Measurements from ENCODE around the gene OR2A7.
"Not testable (repeated sequence)": the region's sequence is repeated elsewhere in the genome, so short reads cannot be mapped to it uniquely, and the experiment has no call there.

The OR2A7 gene, protein sequence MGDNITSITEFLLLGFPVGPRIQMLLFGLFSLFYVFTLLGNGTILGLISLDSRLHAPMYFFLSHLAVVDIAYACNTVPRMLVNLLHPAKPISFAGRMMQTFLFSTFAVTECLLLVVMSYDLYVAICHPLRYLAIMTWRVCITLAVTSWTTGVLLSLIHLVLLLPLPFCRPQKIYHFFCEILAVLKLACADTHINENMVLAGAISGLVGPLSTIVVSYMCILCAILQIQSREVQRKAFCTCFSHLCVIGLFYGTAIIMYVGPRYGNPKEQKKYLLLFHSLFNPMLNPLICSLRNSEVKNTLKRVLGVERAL

DNA sequence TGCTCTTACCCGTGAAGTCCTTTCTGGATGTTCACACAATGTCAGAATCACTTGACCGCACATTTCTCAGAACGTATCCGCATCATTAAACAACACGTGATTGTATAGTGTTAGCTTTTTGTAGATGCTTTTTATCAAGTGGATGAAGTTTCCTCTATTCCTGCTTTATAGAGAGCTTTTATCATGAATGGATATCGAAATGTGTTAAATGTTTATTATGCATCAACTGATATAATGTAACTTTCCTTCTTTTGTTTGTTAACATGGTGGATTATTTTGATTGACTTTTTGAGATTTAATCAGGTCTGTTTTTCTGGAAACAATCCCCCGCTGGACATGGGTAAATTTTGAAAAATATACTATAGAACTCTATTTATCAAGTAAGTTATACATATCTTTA is at the start of gene OR2A7:
TSS of gene OR2A7 (minus strand) at position 101 of the 400 bp plus-strand sequence. CDS start 5,164 bp downstream, outside the sequence.
- DNase-seq: not testable (repeated sequence)

DNA sequence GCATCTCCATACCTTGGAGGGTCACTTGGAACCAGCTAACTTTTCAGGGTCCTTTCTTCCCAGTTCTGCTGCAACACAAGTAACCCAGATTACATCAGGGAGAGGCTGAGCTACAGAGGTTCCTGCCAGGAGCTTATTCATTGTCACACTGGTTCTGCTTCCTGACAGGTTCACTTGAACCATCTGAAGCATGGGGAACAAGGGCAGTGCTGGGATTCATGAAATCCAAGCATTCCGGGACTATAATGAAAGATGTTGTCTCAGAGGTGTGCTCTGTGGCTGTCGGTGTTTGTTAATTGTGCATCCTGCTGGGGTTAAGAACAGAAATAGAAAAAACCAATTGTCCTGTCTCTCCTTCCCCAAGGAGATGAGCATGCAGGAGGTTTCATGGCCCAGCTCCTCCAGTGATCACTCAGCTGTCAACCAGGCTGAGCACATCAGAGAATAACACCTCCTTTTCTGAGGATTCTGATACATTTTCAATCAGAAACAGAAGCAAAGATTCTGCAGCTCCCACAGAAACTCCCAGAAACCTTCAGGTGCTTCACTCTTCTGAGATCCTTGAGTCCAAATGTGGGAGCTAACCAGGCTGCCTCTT is 47.4 kb upstream of the OR2A7 start, which contains the start of gene OR2A1:
TSS of gene OR2A1 (plus strand) at position 548 of the 598 bp plus-strand sequence. CDS start 5,706 bp downstream, outside the sequence.
- not testable (repeated sequence) for DNase-seq

DNA sequence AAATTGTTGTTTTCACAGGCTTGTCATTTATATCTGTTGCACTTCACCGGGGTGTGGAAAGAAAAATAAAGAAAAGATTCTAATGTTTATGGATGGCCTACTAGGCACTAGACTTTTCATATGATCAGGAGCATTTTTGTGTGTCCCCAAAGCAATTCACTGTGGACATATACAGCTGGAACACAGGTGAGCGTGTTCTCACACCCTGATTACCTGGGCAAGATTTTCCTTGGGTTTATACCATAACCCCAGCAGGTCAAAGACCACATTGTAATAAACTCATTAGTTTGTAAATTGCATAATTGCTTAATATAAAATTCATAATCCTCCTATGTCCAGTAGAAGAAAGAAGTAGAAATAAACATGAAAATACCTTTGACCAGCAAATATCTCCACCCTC is 46.6 kb upstream of the OR2A7 start:
- not testable (repeated sequence) for DNase-seq

DNA sequence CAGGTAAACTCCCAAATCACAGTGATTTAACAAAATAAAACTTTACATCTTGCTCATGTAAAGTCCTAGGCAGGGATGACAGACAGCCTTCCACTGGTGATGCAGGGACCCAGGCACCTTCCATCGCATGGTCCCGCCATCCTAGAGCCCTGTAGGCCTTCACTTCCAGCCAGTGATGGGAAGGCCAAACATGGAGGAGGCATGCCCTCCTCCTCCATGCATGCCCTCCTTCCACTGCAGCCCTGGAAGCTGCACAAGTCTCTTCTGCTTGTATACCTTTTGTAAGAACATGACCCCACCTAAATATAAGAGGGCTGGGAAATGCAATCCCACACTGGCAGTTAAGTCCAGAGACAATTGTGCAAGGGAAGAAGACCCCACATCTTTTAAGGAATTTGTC is 45.1 kb upstream of the OR2A7 start:
- DNase-seq: not testable (repeated sequence)

DNA sequence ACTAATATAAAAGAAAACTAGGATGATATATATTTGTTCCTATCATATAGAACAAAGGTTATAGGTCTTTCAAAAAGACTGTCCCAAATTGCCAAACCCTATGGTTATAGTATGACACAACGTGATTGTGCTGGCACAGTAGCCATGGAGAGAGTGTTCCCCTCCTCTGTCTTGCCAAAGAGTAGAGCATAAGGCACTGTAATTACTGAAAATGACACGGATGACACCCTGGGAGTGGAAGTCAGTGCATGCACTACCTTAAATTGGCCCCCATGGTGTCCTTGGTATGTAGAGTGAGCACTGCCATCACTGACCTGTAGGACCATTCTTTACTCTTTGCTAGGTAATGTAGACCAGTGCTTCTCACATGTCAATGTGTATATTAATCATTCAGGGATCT is 40.6 kb upstream of the OR2A7 start:
- DNase-seq: not testable (repeated sequence)

DNA sequence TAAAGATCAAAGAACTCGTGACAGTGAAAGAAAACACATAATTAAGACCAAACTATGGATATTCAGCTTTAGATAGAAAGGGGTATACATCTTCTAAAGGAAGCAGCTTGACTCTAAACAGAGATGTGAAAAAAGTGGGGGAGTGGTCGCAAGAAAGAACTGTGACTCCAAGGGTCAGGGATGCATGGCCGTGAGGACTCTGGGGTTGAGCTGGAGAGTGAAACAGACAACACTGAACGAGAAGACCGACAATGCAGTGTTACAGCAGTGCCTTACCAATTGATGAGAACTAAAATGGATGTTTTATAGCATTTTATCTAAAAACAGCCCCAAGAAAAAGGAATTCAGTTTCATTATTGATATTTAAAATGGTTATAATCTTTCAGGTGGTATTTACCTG is 39.0 kb upstream of the OR2A7 start:
- DNase-seq: not testable (repeated sequence)

DNA sequence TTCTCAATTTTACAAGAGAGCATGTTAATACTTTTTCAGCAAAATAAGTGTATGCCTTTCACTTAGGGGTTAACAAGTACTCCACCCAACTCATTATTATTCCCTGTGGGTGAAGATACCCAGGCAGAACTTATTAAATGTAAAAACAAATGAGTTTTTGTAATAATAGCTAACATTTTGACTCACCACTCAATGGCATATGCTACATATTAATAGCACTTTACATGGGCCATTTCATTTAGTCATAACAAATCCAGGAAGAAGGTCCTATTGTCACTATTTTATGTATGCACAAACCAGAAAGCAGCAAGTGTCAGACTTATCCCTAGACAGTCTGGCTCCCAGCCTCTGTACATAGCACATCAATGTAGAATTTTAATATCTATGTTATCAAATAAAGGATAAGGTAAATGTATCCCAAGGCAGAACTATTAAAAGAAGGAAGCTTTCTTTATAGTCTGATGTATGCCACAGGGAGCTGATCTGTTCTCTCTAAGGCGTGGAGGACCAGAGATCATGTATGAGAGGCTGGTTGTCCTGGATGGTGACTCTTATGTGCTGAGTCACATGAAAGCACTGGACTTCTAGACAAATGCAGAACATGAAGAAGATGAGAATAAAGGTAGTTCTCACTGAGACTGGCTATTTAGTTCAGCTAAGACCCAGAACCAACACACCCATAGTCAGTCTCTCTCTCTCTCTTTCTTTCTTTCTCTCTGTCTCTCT is 38.1 kb upstream of the OR2A7 start:
- DNase-seq: not testable (repeated sequence)

DNA sequence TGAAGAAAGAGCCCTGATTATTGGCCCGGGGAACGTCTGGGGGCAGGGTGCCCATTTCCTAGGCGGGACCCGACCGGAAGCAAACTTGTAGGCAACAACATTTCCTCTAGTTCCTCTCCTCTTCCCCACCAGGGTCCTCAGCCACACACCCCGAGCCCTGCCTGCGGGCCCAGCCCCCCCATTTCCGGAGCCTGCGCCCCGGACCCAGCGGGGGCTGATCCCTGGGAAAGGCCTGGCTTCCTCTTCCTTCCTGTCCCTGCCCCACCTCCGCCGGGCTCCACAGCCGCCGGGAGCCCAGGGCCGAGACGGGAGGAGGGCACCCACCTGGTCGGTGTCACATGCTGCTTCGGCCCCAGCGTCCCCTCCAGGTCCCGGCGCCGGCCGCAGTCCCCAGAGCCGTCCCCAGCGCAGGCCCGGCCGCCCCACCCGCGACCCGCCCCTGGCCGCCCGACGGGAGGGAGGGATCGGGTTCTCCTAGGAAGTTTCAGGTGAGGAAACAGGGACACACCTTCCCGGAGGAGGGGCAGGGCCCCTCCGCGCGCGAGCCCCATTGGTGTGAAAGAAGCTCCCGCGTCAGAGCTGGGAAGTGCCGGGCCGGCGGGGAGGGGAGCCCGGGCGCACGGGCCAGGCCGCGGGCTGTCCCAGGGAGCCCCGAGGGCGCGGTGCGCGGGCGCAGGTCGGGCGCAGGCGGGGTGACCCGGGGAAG is 29.4 kb upstream of the OR2A7 start:
- not testable (repeated sequence) for DNase-seq

DNA sequence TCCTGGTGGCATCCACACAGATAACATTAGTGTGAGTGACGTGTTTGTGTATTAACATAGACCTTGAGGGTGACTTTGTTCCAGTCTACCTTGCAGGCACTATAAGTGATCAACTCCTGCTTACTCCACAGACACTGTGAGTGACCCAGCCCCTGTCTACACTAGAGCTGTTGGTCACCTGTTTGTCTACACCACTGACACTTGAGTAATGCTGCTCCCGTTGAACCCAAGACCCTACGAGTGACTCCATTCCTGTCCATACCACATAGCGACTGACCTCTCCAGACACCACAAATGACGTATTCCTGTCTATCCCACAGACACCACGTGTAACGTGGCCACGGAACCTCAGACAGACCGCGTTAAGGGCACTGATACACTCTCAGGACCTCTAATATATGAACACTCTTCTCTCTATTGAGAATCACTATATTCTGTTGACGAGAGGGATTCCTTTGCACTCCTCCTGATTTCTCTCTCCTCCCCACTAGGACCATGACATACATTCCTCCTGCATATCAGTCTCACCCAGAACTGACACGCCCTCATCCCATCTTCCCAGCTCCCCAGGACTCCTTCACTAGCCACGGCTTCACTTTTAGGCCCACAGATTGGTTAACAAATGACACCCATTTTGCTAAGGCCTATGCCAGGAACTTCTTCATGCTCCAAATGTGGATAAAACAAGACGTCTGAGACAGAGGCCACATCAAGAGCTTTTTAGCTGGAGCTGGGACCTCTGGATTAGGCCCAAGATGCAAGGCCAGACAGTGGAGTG is 28.0 kb upstream of the OR2A7 start:
- DNase-seq: peak; percentile 13

DNA sequence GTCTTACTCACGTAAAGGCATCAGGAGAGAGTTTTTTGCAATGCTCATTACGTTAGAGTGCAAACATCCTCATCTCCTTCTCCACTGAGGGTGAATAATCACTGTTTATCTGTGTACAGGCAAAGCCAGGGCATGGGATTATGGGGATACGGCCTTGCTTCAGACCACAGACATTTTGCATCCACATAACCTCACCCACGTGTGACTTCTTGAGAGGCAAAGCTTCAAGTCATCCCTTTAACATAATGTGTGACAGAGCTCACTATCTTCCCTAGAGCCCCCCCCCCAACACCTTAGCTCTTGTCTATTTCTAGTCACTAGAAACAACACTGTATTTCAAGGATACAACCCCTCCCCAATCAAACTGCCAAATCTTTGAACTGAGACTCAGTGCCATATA is 27.0 kb upstream of the OR2A7 start:
- peak; percentile 16 for DNase-seq

DNA sequence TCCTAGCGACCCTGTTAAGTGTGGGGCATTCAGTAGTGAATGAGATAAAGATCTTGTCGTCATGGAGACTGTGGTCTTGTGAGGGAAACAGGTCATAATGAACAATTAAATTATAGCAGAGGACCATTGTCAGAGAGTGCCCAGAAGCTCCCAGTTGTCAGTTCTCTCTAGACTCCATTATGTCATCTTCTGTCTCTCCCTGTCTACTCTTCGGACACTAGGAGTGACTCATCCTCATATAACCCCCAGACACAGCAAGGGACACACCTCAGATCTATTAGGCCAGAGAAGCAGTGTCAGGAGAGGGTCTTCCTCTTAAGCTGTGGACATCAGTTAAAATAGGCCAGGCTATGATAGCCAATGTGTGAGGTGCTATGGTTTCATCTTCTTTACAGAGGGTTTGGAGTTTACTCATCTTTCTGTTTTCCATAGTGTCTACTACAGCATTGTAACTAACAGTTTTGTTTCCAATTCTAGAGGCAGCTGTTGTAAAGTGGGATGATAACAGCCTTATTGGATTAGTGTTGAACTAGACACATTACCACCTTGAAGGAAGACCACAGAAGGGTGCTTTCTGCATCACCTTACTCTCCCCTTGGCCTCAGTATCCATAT is 22.7 kb upstream of the OR2A7 start:
- DNase-seq: not testable (repeated sequence)

DNA sequence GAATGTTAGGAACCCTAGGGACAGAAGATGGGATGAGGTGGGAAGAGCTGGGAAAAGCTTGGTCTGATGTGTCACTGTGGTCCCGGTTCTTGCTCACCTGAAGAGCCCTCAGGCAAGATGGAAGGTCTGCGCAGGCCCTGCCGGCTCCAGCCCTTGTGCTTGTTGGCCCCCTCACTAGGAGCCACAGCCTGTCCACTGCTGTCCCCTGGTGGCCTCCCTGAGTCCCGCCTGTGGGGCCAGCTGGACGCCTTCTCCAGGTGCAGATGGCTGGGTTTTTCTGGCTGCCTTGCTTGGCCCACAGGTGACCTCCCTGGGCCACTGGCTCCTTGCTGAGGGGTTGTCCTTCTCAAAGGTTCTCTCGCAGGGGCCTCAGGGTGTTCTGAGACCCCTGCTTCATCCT is 19.1 kb upstream of the OR2A7 start:
- DNase-seq: not testable (repeated sequence)

DNA sequence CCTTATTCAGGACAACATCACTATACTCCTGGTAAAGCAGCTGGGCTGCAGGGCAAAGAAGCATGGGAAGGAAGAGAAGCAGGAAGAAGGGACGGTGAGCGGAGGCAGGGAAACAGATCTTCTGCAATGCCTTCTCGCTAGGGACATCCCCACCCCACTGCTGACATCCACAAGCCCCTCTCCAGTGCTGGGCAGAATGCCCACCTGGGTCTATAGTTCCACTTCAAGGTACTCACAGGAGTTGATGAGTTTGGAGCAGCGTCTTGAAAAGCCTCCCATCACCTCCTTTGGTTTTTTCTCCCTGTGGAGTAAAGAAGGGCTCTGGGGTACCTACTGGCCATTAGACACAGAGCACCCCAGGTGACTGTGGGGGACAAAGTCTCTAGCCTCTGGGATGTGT is 17.9 kb upstream of the OR2A7 start:
- DNase-seq: not testable (repeated sequence)

DNA sequence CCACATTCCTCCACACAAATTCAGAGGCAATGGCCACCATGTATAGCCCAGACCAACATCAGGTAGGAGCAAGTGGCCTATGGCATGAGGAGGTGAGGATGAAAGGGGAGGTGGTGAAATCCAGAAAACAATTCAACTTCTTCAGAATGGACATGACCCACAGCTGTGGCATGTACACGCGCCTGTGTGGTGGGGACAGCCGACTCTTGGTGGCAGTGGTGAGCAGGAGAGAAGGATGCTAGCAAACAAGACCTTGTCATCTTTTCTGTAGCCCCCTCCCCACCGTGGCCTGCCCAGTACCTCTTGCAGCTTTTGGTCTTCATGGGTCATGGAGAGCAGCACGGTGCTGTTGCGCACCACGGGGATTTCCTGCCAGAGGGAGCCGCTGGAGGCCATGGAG is 17.4 kb upstream of the OR2A7 start:
- not testable (repeated sequence) for DNase-seq

DNA sequence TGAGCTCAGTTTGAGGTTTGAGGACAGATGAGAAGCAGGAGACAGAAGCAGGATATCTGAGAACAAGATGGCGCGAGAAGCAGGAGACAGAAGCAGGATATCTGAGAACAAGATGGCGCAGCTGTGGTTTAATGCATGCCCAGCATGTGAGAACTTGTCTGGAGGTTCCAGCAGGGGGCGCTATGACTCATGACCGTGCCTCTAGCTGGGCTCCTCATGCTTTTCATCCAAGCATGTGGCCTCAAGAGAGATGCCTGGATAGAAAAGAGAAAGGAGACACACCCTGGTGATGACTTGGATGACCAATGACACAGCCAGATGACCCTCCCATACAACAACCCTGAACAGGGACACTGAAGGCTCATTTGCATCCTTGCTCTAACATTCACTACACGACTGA is 15.4 kb upstream of the OR2A7 start:
- not testable (repeated sequence) for DNase-seq

DNA sequence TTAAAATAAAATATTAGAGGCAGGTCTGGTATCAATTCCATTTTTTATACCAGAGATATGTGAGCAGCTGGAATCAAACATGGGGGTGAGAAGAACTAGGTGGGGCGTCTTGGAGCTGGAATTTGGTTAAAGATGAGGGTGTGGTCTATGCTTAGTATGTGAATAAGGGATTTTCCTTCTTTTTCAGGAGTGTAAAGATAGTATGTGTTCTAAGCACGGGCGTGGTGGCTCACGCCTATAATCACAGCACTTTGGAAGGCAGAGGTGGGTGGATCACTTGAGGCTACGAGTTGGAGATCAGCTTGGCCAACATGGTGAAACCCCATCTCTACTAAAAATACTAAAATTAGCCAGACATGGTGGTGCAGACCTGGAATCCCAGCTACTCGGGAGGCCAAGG is 10.7 kb upstream of the OR2A7 start:
- DNase-seq: not testable (repeated sequence)

DNA sequence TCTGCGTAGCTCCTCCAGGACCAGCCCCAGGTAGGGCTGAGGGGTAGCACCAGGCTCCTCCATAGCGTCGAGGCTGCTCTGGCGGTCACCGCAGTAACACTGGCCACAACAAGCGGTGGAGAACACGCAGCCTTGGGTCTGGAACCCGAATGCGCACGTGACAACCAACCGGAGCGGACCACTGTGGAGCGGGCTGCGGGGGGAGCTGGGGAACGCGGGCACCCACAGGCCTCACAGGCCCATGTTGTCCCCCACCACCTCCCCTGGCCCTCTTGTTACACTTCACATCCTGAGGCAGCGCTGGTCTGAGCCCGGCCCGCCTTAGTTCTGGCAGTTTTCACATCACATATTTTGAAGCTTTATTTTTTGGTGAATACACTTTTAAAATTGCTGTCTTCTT is 4.6 kb upstream of the OR2A7 start, which contains the start of gene CTAGE8:
TSS of gene CTAGE8 (minus strand) at position 101 of the 400 bp plus-strand sequence. CDS start at position 63, 38 bp downstream.
- not testable (repeated sequence) for DNase-seq

DNA sequence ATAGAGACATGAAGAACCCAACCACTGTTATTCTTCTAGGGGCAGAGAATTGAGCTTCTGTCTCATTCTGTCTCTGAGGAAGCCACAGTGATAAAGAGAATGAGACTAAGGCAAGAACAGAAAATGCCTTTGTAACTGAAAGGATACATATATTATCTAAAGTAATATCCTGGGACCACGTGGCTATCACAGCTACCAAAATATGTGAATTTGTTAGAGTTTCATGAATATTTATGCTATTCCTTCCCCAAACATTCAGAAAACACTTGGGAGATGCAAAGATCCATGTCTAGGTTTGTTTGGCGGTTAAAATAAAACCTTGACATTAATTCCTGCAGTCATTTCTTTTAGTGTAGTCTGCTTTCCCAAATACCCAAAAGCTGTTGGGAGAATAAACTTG is 2.5 kb downstream of the OR2A7 start:
- DNase-seq: not testable (repeated sequence)

DNA sequence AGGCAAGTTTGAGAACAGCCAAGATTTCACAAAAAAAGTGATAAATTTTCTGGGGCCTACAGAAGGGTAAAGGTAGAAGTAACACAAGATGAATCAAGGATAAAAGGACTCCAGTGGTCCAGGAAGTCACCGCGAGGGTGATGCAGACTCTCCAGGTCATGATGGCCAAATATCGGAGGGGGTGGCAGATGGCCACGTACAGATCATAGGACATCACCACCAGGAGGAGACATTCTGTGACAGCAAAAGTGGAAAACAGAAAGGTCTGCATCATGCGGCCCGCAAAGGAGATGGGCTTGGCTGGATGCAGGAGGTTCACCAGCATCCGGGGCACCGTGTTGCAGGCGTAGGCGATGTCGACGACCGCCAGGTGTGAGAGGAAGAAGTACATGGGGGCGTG is 5.5 kb downstream of the OR2A7 start:
- DNase-seq: not testable (repeated sequence)

DNA sequence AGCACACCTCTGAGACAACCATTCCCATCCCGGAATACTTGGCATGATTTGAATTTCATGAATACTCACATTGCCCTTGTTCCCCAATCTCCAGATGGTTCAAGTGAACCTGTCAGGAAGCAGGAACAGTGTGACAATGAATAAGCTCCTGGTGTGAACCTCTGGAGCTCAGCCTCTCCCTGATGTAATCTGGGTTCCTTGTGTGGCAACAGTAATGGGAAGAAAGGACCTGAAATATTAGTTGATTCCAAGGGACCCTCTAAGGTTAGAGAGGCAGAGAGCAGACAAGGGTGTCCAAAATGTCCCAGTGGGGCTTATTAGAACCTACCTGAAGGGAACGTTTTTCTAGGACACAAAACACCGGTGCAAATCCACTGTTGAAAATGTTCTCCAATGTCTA is 8.5 kb downstream of the OR2A7 start:
- DNase-seq: peak; percentile 37

DNA sequence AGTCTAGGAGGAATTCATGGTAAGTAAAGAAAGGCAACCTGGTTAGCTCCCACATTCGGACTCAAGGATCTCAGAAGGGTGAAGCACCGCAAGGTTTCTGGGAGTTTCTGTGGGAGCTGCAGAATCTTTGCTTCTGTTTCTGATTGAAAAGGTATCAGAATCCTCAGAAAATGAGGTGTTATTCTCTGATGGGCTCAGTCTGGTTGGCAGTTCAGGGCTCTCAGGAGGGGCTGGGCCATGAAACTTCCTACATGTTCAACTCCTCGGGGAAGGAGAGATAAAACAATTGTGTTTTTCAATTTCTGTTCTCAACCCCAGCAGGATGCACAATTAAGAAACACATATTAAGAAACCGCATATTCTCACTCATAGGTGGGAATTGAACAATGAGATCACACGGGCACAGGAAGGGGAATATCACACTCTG is 9.1 kb downstream of the OR2A7 start:
- DNase-seq: peak; percentile 33

All from right forelimb (tissue), 1 donor.